ENCODE data around the gene ZFAND3. TPM values are rescaled to one million over a fixed set of nuclear protein-coding genes. Genes with fewer than 3 reads are reported as not detected.

The ZFAND3 gene
- total and polyA plus RNA-seq, 2 donors (not counting 1 experiment from before 2014, with no cell fraction given), result 13.5 to 58.3 TPM

- H3K4me1 ChIP-seq (ENCODE audit: control insufficient read depth in 2 of 2, insufficient read depth in 2 of 2, low read length in 2 of 2), result peaks cover 0 to 12% of the 10 kb centered on the region in 2 donors
- no peak overlapping the region for H3K4me3 ChIP-seq (ENCODE audit: control extremely low read depth in 1 of 5, extremely low read depth in 1 of 5, insufficient read depth in 1 of 5, low read depth in 2 of 5, low read length in 4 of 5)
- H4K20me1 ChIP-seq (ENCODE audit: control insufficient read depth, insufficient read depth, low read length, poor library complexity, severe bottlenecking), result no peaks in the 10 kb centered on the region
- Mint-ChIP-seq H3K4me1 (peaks cover 2% of the 10 kb centered on the region), H3K9me3 (ENCODE audit: insufficient read depth) (no peaks in the 10 kb centered on the region), H3K27me3 (no peaks in the 10 kb centered on the region), H3K27ac (no peak overlapping the region), H3K4me3 (no peak overlapping the region)
- no peak overlapping the region for H2AFZ ChIP-seq (ENCODE audit: insufficient read depth, low read depth, low read length, poor library complexity, severe bottlenecking)
- intact Hi-C loops (cut with micrococcal nuclease), result no loop called here
- POLR2A ChIA-PET, result no interaction called here
- no peaks in the 10 kb centered on the region for H3K79me2 ChIP-seq (ENCODE audit: control insufficient read depth, insufficient read depth, low read length)
- TF ChIP-seq CTCF (IDR thresholded peaks at IDR 0.05) (no peak), EZH2 (IDR thresholded peaks at IDR 0.05; ENCODE audit: borderline replicate concordance, insufficient read depth, low read depth, low read length, poor library complexity, severe bottlenecking) (no peak)
- ATAC-seq (ENCODE audit: low read depth), result no peak
- H3K36me3 ChIP-seq (replicated peaks in 1 of 2; ENCODE audit: control extremely low read depth in 1 of 2, control insufficient read depth in 1 of 2, extremely low read depth in 1 of 2, insufficient read depth in 2 of 2, low read length in 1 of 2), result peaks cover 0 to 17% of the 10 kb centered on the region in 2 experiments
- WGBS (ENCODE audit: insufficient coverage), result 100% methylated on average over 7 of the region's 10 CpGs
- H3K9ac ChIP-seq (ENCODE audit: low read length), result no peak overlapping the region
- no peak overlapping the region for H3K4me2 ChIP-seq (replicated peaks; ENCODE audit: low read depth, low read length, poor library complexity, severe bottlenecking)
- H3K9me3 ChIP-seq (ENCODE audit: control extremely low read depth in 1 of 3, control insufficient read depth in 2 of 3, insufficient read depth in 1 of 3, low read length in 2 of 3), result no peaks in the 10 kb centered on the region
- H3K27ac ChIP-seq (ENCODE audit: low read length in 2 of 2), result no peak overlapping the region
- no peaks in the 10 kb centered on the region for H3K27me3 ChIP-seq (replicated peaks in 1 of 4; ENCODE audit: control extremely low read depth in 1 of 4, control insufficient read depth in 3 of 4, insufficient read depth in 4 of 4, low read length in 3 of 4)
- CTCF ChIA-PET, result no interaction called here
- no peak for DNase-seq
Observed at GRCh38 chr6:38156818-38157565, 337.5 kb downstream of the ZFAND3 start.

- H3K79me2 ChIP-seq (ENCODE audit: control insufficient read depth, insufficient read depth, low read length), result no peaks in the 10 kb centered on the region
- H3K4me2 ChIP-seq (replicated peaks; ENCODE audit: low read depth, low read length, poor library complexity, severe bottlenecking), result no peak overlapping the region
- CTCF ChIA-PET, result no interaction called here
- H3K4me3 Mint-ChIP-seq, result no peak overlapping the region
- DNase-seq (no peak), ATAC-seq (ENCODE audit: low read depth) (no peak)
- no peak overlapping the region for H3K27ac ChIP-seq (ENCODE audit: low read length in 2 of 2)
- H3K9me3 Mint-ChIP-seq (ENCODE audit: insufficient read depth), result no peaks in the 10 kb centered on the region
- H3K27me3 ChIP-seq (replicated peaks in 1 of 4; ENCODE audit: control extremely low read depth in 1 of 4, control insufficient read depth in 3 of 4, insufficient read depth in 4 of 4, low read length in 3 of 4), result no peaks in the 10 kb centered on the region
- no peak overlapping the region for H3K27ac Mint-ChIP-seq
- H3K9me3 ChIP-seq (ENCODE audit: control extremely low read depth in 1 of 3, control insufficient read depth in 2 of 3, insufficient read depth in 1 of 3, low read length in 2 of 3), result no peaks in the 10 kb centered on the region
- intact Hi-C loops (cut with micrococcal nuclease), result no loop called here
- H3K27me3 Mint-ChIP-seq, result no peaks in the 10 kb centered on the region
- H3K4me3 ChIP-seq (ENCODE audit: control extremely low read depth in 1 of 5, extremely low read depth in 1 of 5, insufficient read depth in 1 of 5, low read depth in 2 of 5, low read length in 4 of 5), result no peak overlapping the region
- POLR2A ChIA-PET, result no interaction called here
- H3K36me3 ChIP-seq (replicated peaks in 1 of 2; ENCODE audit: control extremely low read depth in 1 of 2, control insufficient read depth in 1 of 2, extremely low read depth in 1 of 2, insufficient read depth in 2 of 2, low read length in 1 of 2), result peaks cover 0 to 10% of the 10 kb centered on the region in 2 experiments
- H3K4me1 ChIP-seq (ENCODE audit: control insufficient read depth in 2 of 2, insufficient read depth in 2 of 2, low read length in 2 of 2), result peaks cover 0 to 10% of the 10 kb centered on the region in 2 donors
- H3K9ac ChIP-seq (ENCODE audit: low read length), result no peak overlapping the region
- no peak overlapping the region for H2AFZ ChIP-seq (ENCODE audit: insufficient read depth, low read depth, low read length, poor library complexity, severe bottlenecking)
- peaks cover 2% of the 10 kb centered on the region for H3K4me1 Mint-ChIP-seq
- WGBS (ENCODE audit: insufficient coverage), result 97% methylated on average over 11 of the region's 11 CpGs
- H4K20me1 ChIP-seq (ENCODE audit: control insufficient read depth, insufficient read depth, low read length, poor library complexity, severe bottlenecking), result no peaks in the 10 kb centered on the region
- TF ChIP-seq CTCF (IDR thresholded peaks at IDR 0.05) (no peak), EZH2 (IDR thresholded peaks at IDR 0.05; ENCODE audit: borderline replicate concordance, insufficient read depth, low read depth, low read length, poor library complexity, severe bottlenecking) (no peak)
Observed at GRCh38 chr6:38157905-38158304, 338.4 kb downstream of the ZFAND3 start.
